OCI-LY7 (cell line): ENCODE measurements around the gene NKAIN2. TPM values are rescaled to one million over a fixed set of nuclear protein-coding genes. Genes with fewer than 3 reads are reported as not detected.

Source experiments
- BruUV-seq: library from RNA; stranded (reverse); fragments of 400-500 nt; replicated peaks from 2 replicates; lab custom pipeline; 2021; lab: Mats Ljungman, UMichigan
- CTCF ChIA-PET: fragments of 300-600 bp; sonication (Branson Sonifier 250); formaldehyde crosslinking; loops from one replicate; lab custom pipeline; 2022; ENCODE audit warnings: antibody characterized with exemption; ENCODE audit not compliant: unreplicated experiment; lab: Charles Lee
- POLR2A ChIA-PET: fragments of 300-600 bp; sonication (Branson Sonifier 250); formaldehyde crosslinking; loops from one replicate; lab custom pipeline; 2022; ENCODE audit warnings: antibody characterized with exemption; lab: Charles Lee
- DNase-seq: peaks from one replicate; pipeline ENCODE4 v3.0.0-alpha.2; 2015; ENCODE audit warnings: low spot score
- H2AFZ ChIP-seq: fragments of 200-600 bp; sonication (generic), shearing (Covaris generic); 2 replicates; pipeline ENCODE4 v1.6.1; 2014; ENCODE audit warnings: mild to moderate bottlenecking, antibody characterized with exemption, low read length, moderate library complexity
- H3K27ac ChIP-seq: fragments of 200-600 bp; sonication (generic); 2 replicates; pipeline ENCODE4 v1.5.1; 2014; ENCODE audit warnings: mixed run types, low read depth, mild to moderate bottlenecking, moderate library complexity, low read length, inconsistent platforms; ENCODE audit not compliant: poor library complexity, severe bottlenecking
- H3K36me3 ChIP-seq: fragments of 200-600 bp; sonication (generic); 2 replicates; pipeline ENCODE4 v1.6.1; 2014; ENCODE audit warnings: mild to moderate bottlenecking, antibody characterized with exemption, low read length, moderate library complexity, mixed read lengths; ENCODE audit not compliant: insufficient read depth
- H3K4me1 ChIP-seq: fragments of 200-600 bp; sonication (generic); 2 replicates; pipeline ENCODE4 v1.5.1; 2014; ENCODE audit warnings: mild to moderate bottlenecking, low read length; ENCODE audit not compliant: insufficient read depth, poor library complexity, severe bottlenecking
- H3K4me2 ChIP-seq: fragments of 200-600 bp; sonication (generic); 2 replicates; pipeline ENCODE4 v1.6.1; 2014; ENCODE audit warnings: mild to moderate bottlenecking, low read length
- H3K4me3 ChIP-seq: fragments of 200-600 bp; sonication (generic); 2 replicates; pipeline ENCODE4 v1.5.1; 2014; ENCODE audit warnings: mild to moderate bottlenecking, low read depth, low read length; ENCODE audit not compliant: poor library complexity, severe bottlenecking
- H3K79me2 ChIP-seq: fragments of 200-600 bp; sonication (generic); 2 replicates; pipeline ENCODE4 v1.6.1; 2016; ENCODE audit warnings: low read depth, mild to moderate bottlenecking, low read length, moderate library complexity, mixed read lengths; ENCODE audit not compliant: insufficient read depth
- H3K9me2 ChIP-seq: fragments of 200-600 bp; sonication (generic); 2 replicates; pipeline ENCODE4 v1.6.1; 2016; ENCODE audit warnings: mild to moderate bottlenecking, low read length, mixed read lengths; ENCODE audit not compliant: insufficient read depth
- H3K9me3 ChIP-seq: fragments of 200-600 bp; sonication (generic); 2 replicates; pipeline ENCODE4 v1.6.1; 2014; ENCODE audit warnings: mild to moderate bottlenecking, mixed run types, low read length, mixed read lengths
- H4K20me1 ChIP-seq: fragments of 200-600 bp; sonication (generic); 2 replicates; pipeline ENCODE4 v1.6.1; 2014; ENCODE audit warnings: mild to moderate bottlenecking, antibody characterized with exemption, low read length, moderate library complexity, mixed read lengths; ENCODE audit not compliant: insufficient read depth
- CTCF ChIP-seq: fragments of 200-600 bp; sonication (generic); conservative IDR thresholded peaks from 2 replicates; pipeline ENCODE4 v1.5.1; 2014; ENCODE audit warnings: mild to moderate bottlenecking, antibody characterized with exemption, low read length, moderate library complexity, mixed read lengths
- EZH2phosphoT487 ChIP-seq: fragments of 200-600 bp; sonication (generic); IDR thresholded peaks from 2 replicates; pipeline ENCODE4 v1.6.1; 2018; ENCODE audit warnings: low read depth, borderline replicate concordance, mild to moderate bottlenecking, mixed run types, antibody characterized with exemption, low read length, moderate library complexity, mixed read lengths
- intact Hi-C: fragments of 100-400 bp; cut with micrococcal nuclease; formaldehyde crosslinking; loops from one replicate; pipeline ENCODE4 v1.10.0; 2022; ENCODE audit not compliant: unreplicated experiment
- total RNA-seq, 2 experiments: library from RNA; depleted of rRNA in 1 of 2; stranded (reverse); fragments of >200 nt in 1 of 2; shearing (Covaris generic) in 1 of 2; gene quantifications; 2 replicates each; pipeline ENCODE4 v1.2.3, GENCODE V29; 2014 to 2022

Gene NKAIN2
- total RNA-seq, 2 experiments from 2014 or later: not detected

DNA sequence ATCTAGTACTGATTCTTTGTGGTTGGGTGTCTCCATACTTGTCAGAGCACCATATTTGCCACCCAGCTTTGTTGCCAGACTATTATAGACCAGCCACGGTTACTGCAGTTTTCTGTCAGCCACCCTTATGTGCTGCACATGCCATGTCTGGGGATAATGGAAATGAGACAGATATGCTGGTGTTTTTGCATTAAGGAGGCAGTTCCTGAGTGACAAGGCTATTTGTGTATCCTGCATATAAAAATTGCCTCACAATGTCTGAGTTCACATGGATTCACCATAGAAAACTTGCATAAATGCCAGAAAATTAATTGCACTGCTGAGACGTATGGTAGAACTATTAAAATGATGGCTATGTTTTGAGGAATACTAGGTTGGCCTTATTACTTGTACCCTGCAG lies 51.8 kb downstream of the NKAIN2 start:
- TF ChIP-seq CTCF: no peak
- no peaks in the 10 kb centered on the region for H4K20me1 ChIP-seq
- H3K4me2 ChIP-seq: no peak overlapping the region
- POLR2A ChIA-PET: no interaction called here
- no peak overlapping the region for H3K27ac ChIP-seq
- BruUV-seq: no TSS peak
- H3K9me3 ChIP-seq: no peaks in the 10 kb centered on the region
- no peaks in the 10 kb centered on the region for H3K9me2 ChIP-seq
- DNase-seq: no peak
- H3K79me2 ChIP-seq: no peaks in the 10 kb centered on the region
- intact Hi-C loops: no loop called here
- H3K4me3 ChIP-seq: no peak overlapping the region
- CTCF ChIA-PET: no interaction called here
- H2AFZ ChIP-seq: no peak overlapping the region
- no peaks in the 10 kb centered on the region for H3K4me1 ChIP-seq
- no peaks in the 10 kb centered on the region for H3K36me3 ChIP-seq

- H4K20me1 ChIP-seq: no peaks in the 10 kb centered on the region
- H3K9me3 ChIP-seq: no peaks in the 10 kb centered on the region
- H3K27ac ChIP-seq: no peak overlapping the region
- H2AFZ ChIP-seq: no peak overlapping the region
- H3K79me2 ChIP-seq: no peaks in the 10 kb centered on the region
- H3K9me2 ChIP-seq: no peaks in the 10 kb centered on the region
- ChIA-PET POLR2A (no interaction called here), CTCF (no interaction called here)
- H3K4me3 ChIP-seq: no peak overlapping the region
- intact Hi-C loops: no loop called here
- no peaks in the 10 kb centered on the region for H3K4me1 ChIP-seq
- H3K36me3 ChIP-seq: no peaks in the 10 kb centered on the region
- no peak overlapping the region for H3K4me2 ChIP-seq
- no peak for DNase-seq
- no peak for TF ChIP-seq CTCF
- no peak for TF ChIP-seq EZH2phosphoT487
- BruUV-seq: no TSS peak
These were observed 55.6 kb downstream of the NKAIN2 start for GRCh38 chr6:123859291-123859690.

DNA sequence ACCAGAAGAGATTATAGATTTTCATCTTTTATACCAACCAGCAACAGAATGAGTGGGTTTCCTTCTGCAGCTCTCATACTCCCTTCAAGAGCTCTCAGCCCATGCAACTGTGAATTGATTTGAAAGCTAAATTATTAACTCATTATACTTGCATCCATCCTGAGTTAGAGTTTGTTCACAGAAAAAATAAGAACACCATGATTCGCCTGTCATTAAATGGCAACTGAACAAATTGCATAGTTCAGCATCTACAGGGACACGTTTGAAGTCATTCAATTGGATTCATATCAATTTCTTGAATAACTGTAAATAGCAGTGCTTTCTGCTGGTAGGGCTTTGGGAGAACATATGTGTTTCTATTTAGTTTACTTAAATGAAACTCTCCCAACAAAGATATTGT lies 65.7 kb downstream of the NKAIN2 start:
- ChIA-PET CTCF (no interaction called here), POLR2A (no interaction called here)
- Histone ChIP-seq H3K27ac (no peak overlapping the region), H3K9me2 (no peaks in the 10 kb centered on the region), H2AFZ (no peak overlapping the region), H4K20me1 (no peaks in the 10 kb centered on the region), H3K4me2 (no peak overlapping the region), H3K36me3 (no peaks in the 10 kb centered on the region), H3K4me1 (no peaks in the 10 kb centered on the region), H3K4me3 (no peak overlapping the region), H3K79me2 (no peaks in the 10 kb centered on the region), H3K9me3 (no peaks in the 10 kb centered on the region)
- no TSS peak for BruUV-seq
- intact Hi-C loops: no loop called here
- no peak for TF ChIP-seq CTCF
- TF ChIP-seq EZH2phosphoT487: no peak
- DNase-seq: no peak
